MV-4-11 (cell line): ENCODE results near the gene DIPK1A.

ENCODE experiments used
- DNase-seq: peaks from one replicate; lab custom pipeline; 2025; lab: John Stamatoyannopoulos, UW

Gene DIPK1A

GRCh38 chr1:92877792-92878191 lies 83.5 kb downstream of the DIPK1A start:
- DNase-seq = no peak

GRCh38 chr1:92877081-92877711 lies 84.1 kb downstream of the DIPK1A start:
- DNase-seq = no peak

- DNase-seq = no peak
These were observed 84.9 kb downstream of the DIPK1A start for GRCh38 chr1:92876351-92876750.

GRCh38 chr1:92874987-92875386 lies 86.3 kb downstream of the DIPK1A start:
- no peak for DNase-seq

GRCh38 chr1:92872719-92873118 lies 88.5 kb downstream of the DIPK1A start:
- no peak for DNase-seq

GRCh38 chr1:92870591-92870990 lies 90.7 kb downstream of the DIPK1A start:
- no peak for DNase-seq

GRCh38 chr1:92864131-92864530 lies 97.1 kb downstream of the DIPK1A start:
- no peak for DNase-seq

GRCh38 chr1:92862605-92863004 lies 98.7 kb downstream of the DIPK1A start:
- no peak for DNase-seq

- DNase-seq = no peak
These were observed 101.7 kb downstream of the DIPK1A start for GRCh38 chr1:92859400-92860039.

- peak; percentile 81 for DNase-seq
These were observed 102.5 kb downstream of the DIPK1A start for GRCh38 chr1:92858564-92859399.

GRCh38 chr1:92857817-92858216 lies 103.4 kb downstream of the DIPK1A start:
- no peak for DNase-seq

- no peak for DNase-seq
These were observed 106.0 kb downstream of the DIPK1A start for GRCh38 chr1:92855236-92855635.

GRCh38 chr1:92854101-92854785 lies 107.0 kb downstream of the DIPK1A start:
- DNase-seq = peak; percentile 29

GRCh38 chr1:92853299-92853698 lies 108.0 kb downstream of the DIPK1A start:
- peak; percentile 80 for DNase-seq

GRCh38 chr1:92851729-92852128 lies 109.5 kb downstream of the DIPK1A start:
- DNase-seq = no peak

- DNase-seq = no peak
These were observed 111.2 kb downstream of the DIPK1A start for GRCh38 chr1:92850019-92850418.

GRCh38 chr1:92848201-92848600 lies 113.1 kb downstream of the DIPK1A start:
- no peak for DNase-seq

- no peak for DNase-seq
These were observed 115.4 kb downstream of the DIPK1A start for GRCh38 chr1:92845908-92846307.

GRCh38 chr1:92844439-92844838 lies 116.8 kb downstream of the DIPK1A start:
- no peak for DNase-seq

GRCh38 chr1:92843429-92844352 lies 117.6 kb downstream of the DIPK1A start:
- DNase-seq = no peak

GRCh38 chr1:92843046-92843423 lies 118.2 kb downstream of the DIPK1A start:
- no peak for DNase-seq
